Measurements from ENCODE around the gene LYG1. TPM values are rescaled to one million over a fixed set of nuclear protein-coding genes. Genes with fewer than 3 reads are reported as not detected.
"Not testable (repeated sequence)": the region's sequence is repeated elsewhere in the genome, so short reads cannot be mapped to it uniquely, and the experiment has no call there.

Gene LYG1
- total RNA-seq, 4 donors from 2014 or later: 0.50 to 0.65 (median 0.57) TPM; not detected in 1

GRCh38 chr2:99285526-99285925, 15.5 kb downstream of the LYG1 start:
- no peak for TF ChIP-seq CTCF (IDR thresholded peaks at IDR 0.05)
- no peak for TF ChIP-seq POLR2AphosphoS5 (IDR thresholded peaks at IDR 0.05)
- no peak for TF ChIP-seq POLR2A (IDR thresholded peaks at IDR 0.05; ENCODE audit: low read depth)
- TF ChIP-seq EP300 (IDR thresholded peaks at IDR 0.05): no peak
- no peak overlapping the region for H3K27ac ChIP-seq (replicated peaks in 1 of 4)
- H3K4me3 ChIP-seq: no peak overlapping the region
- H3K27me3 ChIP-seq: no peaks in the 10 kb centered on the region
- WGBS: 95% methylated on average over 7 of the region's 7 CpGs
- peaks cover 0 to 35% (median 16%) of the 10 kb centered on the region in 4 donors for H3K36me3 ChIP-seq
- H3K4me1 ChIP-seq: no peaks in the 10 kb centered on the region
- intact Hi-C loops (cut with DNase I): no loop called here
- no peaks in the 10 kb centered on the region for H3K9me3 ChIP-seq
- no peak for DNase-seq (ENCODE audit: extremely low spot score)

GRCh38 chr2:99279969-99280695, 20.9 kb downstream of the LYG1 start:
- peaks cover 0 to 10% (median 0%) of the 10 kb centered on the region in 4 donors for H3K9me3 ChIP-seq
- H3K27me3 ChIP-seq: no peaks in the 10 kb centered on the region
- no peak overlapping the region for H3K27ac ChIP-seq (replicated peaks in 1 of 4)
- DNase-seq (ENCODE audit: extremely low spot score): no peak
- no peak overlapping the region for H3K4me3 ChIP-seq
- TF ChIP-seq POLR2AphosphoS5 (IDR thresholded peaks at IDR 0.05) (no peak), CTCF (IDR thresholded peaks at IDR 0.05) (no peak), POLR2A (IDR thresholded peaks at IDR 0.05; ENCODE audit: low read depth) (no peak), EP300 (IDR thresholded peaks at IDR 0.05) (no peak)
- intact Hi-C loops (cut with DNase I): no loop called here
- H3K36me3 ChIP-seq: peaks cover 0 to 24% (median 12%) of the 10 kb centered on the region in 4 donors
- H3K4me1 ChIP-seq: no peaks in the 10 kb centered on the region

GRCh38 chr2:99278793-99279291, 22.2 kb downstream of the LYG1 start:
- Histone ChIP-seq H3K4me3 (no peak overlapping the region), H3K9me3 (peaks cover 0 to 10% (median 0%) of the 10 kb centered on the region in 4 donors), H3K27me3 (no peaks in the 10 kb centered on the region), H3K36me3 (peaks cover 0 to 11% (median 8%) of the 10 kb centered on the region in 4 donors), H3K27ac (replicated peaks in 1 of 4) (no peak overlapping the region), H3K4me1 (no peaks in the 10 kb centered on the region)
- TF ChIP-seq POLR2AphosphoS5 (IDR thresholded peaks at IDR 0.05): no peak
- TF ChIP-seq EP300 (IDR thresholded peaks at IDR 0.05): no peak
- no peak for TF ChIP-seq POLR2A (IDR thresholded peaks at IDR 0.05; ENCODE audit: low read depth)
- TF ChIP-seq CTCF (IDR thresholded peaks at IDR 0.05): no peak
- DNase-seq (ENCODE audit: extremely low spot score): no peak
- whole genome bisulfite sequencing: 91% methylated on average over 2 of the region's 2 CpGs
- intact Hi-C loops (cut with DNase I): no loop called here

- 90% methylated on average over 5 of the region's 5 CpGs for WGBS
- DNase-seq (ENCODE audit: extremely low spot score); H3K4me3 ChIP-seq; H3K36me3 ChIP-seq; H3K27ac ChIP-seq (replicated peaks in 1 of 4); H3K4me1 ChIP-seq; H3K27me3 ChIP-seq; H3K9me3 ChIP-seq; intact Hi-C loops (cut with DNase I): not testable (repeated sequence)
Observed at GRCh38 chr2:99278195-99278765, 22.7 kb downstream of the LYG1 start.

GRCh38 chr2:99275882-99276281, 25.1 kb downstream of the LYG1 start:
- TF ChIP-seq POLR2AphosphoS5 (IDR thresholded peaks at IDR 0.05) (no peak), CTCF (IDR thresholded peaks at IDR 0.05) (no peak), POLR2A (IDR thresholded peaks at IDR 0.05; ENCODE audit: low read depth) (no peak), EP300 (IDR thresholded peaks at IDR 0.05) (no peak)
- DNase-seq (ENCODE audit: extremely low spot score): peak; percentile 14
- intact Hi-C loops (cut with DNase I): no loop called here
- H3K4me1 ChIP-seq: no peaks in the 10 kb centered on the region
- 75% methylated on average over 7 of the region's 7 CpGs for WGBS
- no peak overlapping the region for H3K27ac ChIP-seq (replicated peaks in 1 of 4)
- peaks cover 0 to 10% (median 3%) of the 10 kb centered on the region in 4 donors for H3K9me3 ChIP-seq
- H3K27me3 ChIP-seq: no peaks in the 10 kb centered on the region
- H3K4me3 ChIP-seq: no peak overlapping the region
- peaks cover 0 to 2% (median 0%) of the 10 kb centered on the region in 4 donors for H3K36me3 ChIP-seq

Data from esophagus muscularis mucosa (tissue), 4 donors.